ENCODE results near the gene VPS39.

Gene VPS39

DNA sequence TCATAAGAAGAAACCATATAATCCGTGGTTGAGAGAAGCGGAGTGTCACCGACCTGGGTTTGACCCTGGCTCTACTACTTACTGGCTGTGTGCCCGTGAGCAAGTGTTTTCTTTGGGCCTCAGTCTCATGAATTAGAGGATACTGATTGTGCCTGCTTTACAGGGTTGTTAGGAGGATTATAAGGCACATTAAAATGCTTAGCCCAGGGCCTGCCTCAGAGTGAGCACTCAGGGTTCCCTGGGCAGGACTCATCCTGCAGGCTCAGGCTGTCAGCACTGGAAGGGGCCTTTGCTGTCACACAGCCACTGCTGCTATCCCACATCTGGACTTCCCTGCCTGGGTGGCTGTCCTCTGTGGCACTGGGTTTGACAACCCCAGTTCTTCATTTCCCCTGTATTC, 56.4 kb downstream of the VPS39 start:
- H3K4me3 ChIP-seq (ENCODE audit: low read depth, low read length) = no peak overlapping the region

DNA sequence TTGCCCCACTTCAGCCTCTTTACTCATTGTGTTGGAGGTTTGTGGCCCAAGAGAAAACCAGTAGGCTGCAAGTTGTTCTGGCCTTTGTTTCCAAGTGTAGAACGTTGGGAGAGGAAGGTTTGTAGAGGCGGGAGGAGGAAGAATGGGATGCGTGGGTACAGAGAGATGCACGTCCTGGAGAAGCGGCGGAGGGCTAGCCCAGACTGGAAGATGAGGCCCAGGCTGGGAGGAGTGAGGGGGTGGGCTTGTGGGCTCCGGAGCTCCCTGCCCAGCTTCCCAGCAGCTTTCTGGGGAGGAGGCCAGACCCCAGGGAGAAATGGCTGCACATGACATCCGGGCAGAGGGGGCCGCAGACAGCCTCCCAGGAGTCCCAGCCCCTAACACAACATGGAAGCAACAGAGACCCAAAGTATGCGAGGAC, 57.0 kb downstream of the VPS39 start:
- TF ChIP-seq, protein P1, sequence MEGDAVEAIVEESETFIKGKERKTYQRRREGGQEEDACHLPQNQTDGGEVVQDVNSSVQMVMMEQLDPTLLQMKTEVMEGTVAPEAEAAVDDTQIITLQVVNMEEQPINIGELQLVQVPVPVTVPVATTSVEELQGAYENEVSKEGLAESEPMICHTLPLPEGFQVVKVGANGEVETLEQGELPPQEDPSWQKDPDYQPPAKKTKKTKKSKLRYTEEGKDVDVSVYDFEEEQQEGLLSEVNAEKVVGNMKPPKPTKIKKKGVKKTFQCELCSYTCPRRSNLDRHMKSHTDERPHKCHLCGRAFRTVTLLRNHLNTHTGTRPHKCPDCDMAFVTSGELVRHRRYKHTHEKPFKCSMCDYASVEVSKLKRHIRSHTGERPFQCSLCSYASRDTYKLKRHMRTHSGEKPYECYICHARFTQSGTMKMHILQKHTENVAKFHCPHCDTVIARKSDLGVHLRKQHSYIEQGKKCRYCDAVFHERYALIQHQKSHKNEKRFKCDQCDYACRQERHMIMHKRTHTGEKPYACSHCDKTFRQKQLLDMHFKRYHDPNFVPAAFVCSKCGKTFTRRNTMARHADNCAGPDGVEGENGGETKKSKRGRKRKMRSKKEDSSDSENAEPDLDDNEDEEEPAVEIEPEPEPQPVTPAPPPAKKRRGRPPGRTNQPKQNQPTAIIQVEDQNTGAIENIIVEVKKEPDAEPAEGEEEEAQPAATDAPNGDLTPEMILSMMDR (IDR thresholded peaks at IDR 0.05; ENCODE audit: borderline replicate concordance, insufficient read depth, low read depth, low read length) = no peak
- no peak overlapping the region for H3K4me3 ChIP-seq (ENCODE audit: low read depth, low read length)

More for the DNA sequence above, 56.4 kb downstream of the VPS39 start:
- TF ChIP-seq, protein P1 (IDR thresholded peaks at IDR 0.05; ENCODE audit: borderline replicate concordance, insufficient read depth, low read depth, low read length) = no peak

GRCh38 chr15:42150219-42150970, 57.7 kb downstream of the VPS39 start:
- TF ChIP-seq, protein P1 (IDR thresholded peaks at IDR 0.05; ENCODE audit: borderline replicate concordance, insufficient read depth, low read depth, low read length) = no peak
- no peak overlapping the region for H3K4me3 ChIP-seq (ENCODE audit: low read depth, low read length)

DNA sequence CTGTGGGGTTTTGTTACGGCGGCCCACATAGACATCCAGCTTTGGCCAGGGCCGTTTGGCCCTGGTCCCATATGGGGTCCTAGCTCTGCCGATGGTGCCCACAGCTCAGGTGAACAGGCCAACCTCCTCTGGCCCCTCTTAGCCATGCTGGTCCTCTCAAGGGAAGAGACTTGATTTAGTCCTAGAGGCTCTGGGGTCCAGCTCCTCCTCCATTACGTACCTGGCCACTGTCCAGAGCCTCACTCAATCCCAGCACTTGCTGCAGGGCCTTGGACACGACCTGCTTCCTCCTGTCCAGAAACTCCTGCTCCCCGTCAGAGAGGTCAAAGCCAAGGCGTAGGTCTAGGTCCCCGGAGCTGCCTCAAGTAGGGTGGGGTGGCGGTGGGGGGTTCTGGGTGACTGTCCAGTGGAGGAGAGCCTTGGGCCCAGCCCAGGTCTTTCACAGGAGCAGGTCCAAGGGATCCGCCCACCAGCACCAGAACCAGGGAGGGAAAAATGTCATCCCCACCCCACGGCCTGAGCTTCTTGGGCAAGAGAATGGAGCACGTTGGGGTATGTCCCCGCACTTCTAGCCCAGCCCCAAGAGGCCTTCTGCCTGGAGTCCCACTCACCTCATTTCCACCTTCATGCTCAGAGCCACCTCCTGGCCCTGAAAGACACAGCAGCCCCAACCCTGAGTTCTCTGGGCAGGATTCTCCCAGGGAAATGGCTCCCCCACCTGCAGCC, 58.4 kb downstream of the VPS39 start:
- TF ChIP-seq, protein P1 (IDR thresholded peaks at IDR 0.05; ENCODE audit: borderline replicate concordance, insufficient read depth, low read depth, low read length) = no peak
- H3K4me3 ChIP-seq (ENCODE audit: low read depth, low read length) = no peak overlapping the region

DNA sequence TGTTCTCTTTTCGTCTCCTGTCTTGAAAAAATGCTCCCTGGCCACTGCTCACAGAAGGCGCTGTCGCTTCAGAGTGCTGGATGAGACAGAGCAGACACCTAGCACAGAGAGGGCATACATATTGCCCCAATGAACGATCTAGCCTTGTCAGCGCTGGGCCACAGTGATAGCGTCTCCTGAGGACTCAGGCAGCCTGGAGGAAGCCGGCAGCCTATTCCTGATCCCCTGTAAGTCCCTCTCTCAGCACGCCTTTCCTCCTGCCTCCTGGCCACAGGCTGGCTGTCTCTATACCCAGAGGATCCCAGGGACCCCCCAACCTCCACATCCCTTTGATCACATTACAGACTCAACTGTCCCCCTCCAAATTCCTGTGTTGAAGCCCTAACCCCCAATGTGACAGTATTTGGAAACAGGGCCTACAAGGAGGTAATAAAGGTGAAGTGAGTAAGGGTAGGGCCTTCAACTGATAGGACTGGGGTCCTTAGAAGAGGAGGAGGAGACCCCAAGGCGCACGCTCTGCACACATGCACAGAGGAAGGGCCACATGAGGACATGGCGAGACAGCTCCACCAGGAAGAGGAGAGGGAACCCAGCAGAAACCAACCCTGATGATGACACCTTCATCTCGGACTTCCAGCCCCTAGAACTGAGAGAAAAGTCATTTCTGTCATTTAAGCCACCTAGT, 59.2 kb downstream of the VPS39 start:
- H3K4me3 ChIP-seq (ENCODE audit: low read depth, low read length) = no peak overlapping the region
- TF ChIP-seq, protein P1 (IDR thresholded peaks at IDR 0.05; ENCODE audit: borderline replicate concordance, insufficient read depth, low read depth, low read length) = no peak

DNA sequence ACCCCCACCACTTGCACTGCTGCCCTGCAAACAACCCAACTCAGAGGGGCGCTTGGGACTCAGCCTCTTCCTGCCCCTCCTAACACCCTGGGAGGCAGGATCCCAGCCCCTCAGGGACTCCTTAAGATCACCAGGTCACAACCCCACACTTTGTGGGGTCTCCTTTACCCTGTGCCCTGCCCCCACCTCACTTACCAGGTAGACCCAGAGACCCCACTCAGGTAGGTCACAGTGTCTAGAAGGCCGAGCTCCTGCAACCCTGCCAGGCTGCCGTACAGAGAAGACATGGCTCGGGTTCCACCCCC, 60.7 kb downstream of the VPS39 start:
- TF ChIP-seq, protein P1 (IDR thresholded peaks at IDR 0.05; ENCODE audit: borderline replicate concordance, insufficient read depth, low read depth, low read length) = no peak
- H3K4me3 ChIP-seq (ENCODE audit: low read depth, low read length) = no peak overlapping the region

Data from GM12875 (cell line).